HUES64 (cell line): Measurements from ENCODE around the gene APMAP.
"Not testable (repeated sequence)": the region's sequence is repeated elsewhere in the genome, so short reads cannot be mapped to it uniquely, and the experiment has no call there.

ENCODE experiments used
- H3K27ac ChIP-seq: 2 replicates; pipeline ENCODE4 v1.7.0; 2013; ENCODE audit warnings: low read depth, low read length, inconsistent platforms
- H3K27me3 ChIP-seq: 2 replicates; pipeline ENCODE4 v1.6.1; 2013; ENCODE audit warnings: mild to moderate bottlenecking, low read length; ENCODE audit not compliant: insufficient read depth
- H3K36me3 ChIP-seq: 2 replicates; pipeline ENCODE4 v1.6.1; 2013; ENCODE audit warnings: mild to moderate bottlenecking, low read length; ENCODE audit not compliant: insufficient read depth
- H3K4me1 ChIP-seq: 2 replicates; pipeline ENCODE4 v1.6.1; 2013; ENCODE audit warnings: mild to moderate bottlenecking, low read length, moderate library complexity; ENCODE audit not compliant: insufficient read depth
- H3K4me3 ChIP-seq: 2 replicates; pipeline ENCODE4 v1.5.1; 2013; ENCODE audit warnings: mild to moderate bottlenecking, low read length, moderate library complexity
- H3K9ac ChIP-seq: 2 replicates; pipeline ENCODE4 v1.6.1; 2013; ENCODE audit warnings: mild to moderate bottlenecking, low read depth, low read length
- H3K9me3 ChIP-seq: 2 replicates; pipeline ENCODE4 v1.6.1; 2013; ENCODE audit warnings: low read depth, low read length; ENCODE audit not compliant: insufficient read depth
- WGBS: fragments of 150-250, 120-280 bp; methylation state at CpG from one replicate; pipeline ENCODE4 v1.1.7; 2013; ENCODE audit warnings: missing lambda C conversion rate; 5-methylcytosine and 5-hydroxymethylcytosine counted together

Gene APMAP

GRCh38 chr20:24946376-24946775 lies 46.2 kb downstream of the APMAP start:
- not testable (repeated sequence) for H3K9me3 ChIP-seq, H3K9ac ChIP-seq, H3K27ac ChIP-seq, H3K4me3 ChIP-seq, H3K27me3 ChIP-seq, H3K4me1 ChIP-seq, H3K36me3 ChIP-seq
- 85% methylated on average over 1 of the region's 1 CpG for WGBS

GRCh38 chr20:24943731-24944130 lies 48.8 kb downstream of the APMAP start:
- Histone ChIP-seq H3K36me3 (no peaks in the 10 kb centered on the region), H3K27me3 (no peaks in the 10 kb centered on the region), H3K27ac (no peak overlapping the region), H3K4me1 (no peaks in the 10 kb centered on the region), H3K9me3 (peaks cover 16% of the 10 kb centered on the region), H3K9ac (no peak overlapping the region), H3K4me3 (no peak overlapping the region)
- 97% methylated on average over 2 of the region's 3 CpGs for WGBS

GRCh38 chr20:24943196-24943595 lies 49.4 kb downstream of the APMAP start:
- Histone ChIP-seq H3K27me3 (no peaks in the 10 kb centered on the region), H3K36me3 (no peaks in the 10 kb centered on the region), H3K27ac (no peak overlapping the region), H3K4me1 (no peaks in the 10 kb centered on the region), H3K9me3 (peaks cover 16% of the 10 kb centered on the region), H3K9ac (no peak overlapping the region), H3K4me3 (no peak overlapping the region)
- WGBS, result 91% methylated on average over 4 of the region's 4 CpGs

GRCh38 chr20:24942679-24943078 lies 49.9 kb downstream of the APMAP start:
- 93% methylated on average over 6 of the region's 6 CpGs for WGBS
- no peaks in the 10 kb centered on the region for H3K36me3 ChIP-seq
- H3K27me3 ChIP-seq, result no peaks in the 10 kb centered on the region
- no peak overlapping the region for H3K4me3 ChIP-seq
- no peaks in the 10 kb centered on the region for H3K4me1 ChIP-seq
- no peak overlapping the region for H3K9ac ChIP-seq
- H3K27ac ChIP-seq, result no peak overlapping the region
- peaks cover 16% of the 10 kb centered on the region for H3K9me3 ChIP-seq

GRCh38 chr20:24939036-24939435 lies 53.5 kb downstream of the APMAP start:
- WGBS, result 77% methylated on average over 4 of the region's 4 CpGs
- Histone ChIP-seq H3K9ac (no peak overlapping the region), H3K4me1 (no peaks in the 10 kb centered on the region), H3K4me3 (no peak overlapping the region), H3K36me3 (no peaks in the 10 kb centered on the region), H3K9me3 (peaks cover 16% of the 10 kb centered on the region), H3K27ac (no peak overlapping the region), H3K27me3 (no peaks in the 10 kb centered on the region)

- 92% methylated on average over 5 of the region's 5 CpGs for WGBS
- H3K9me3 ChIP-seq, result peaks cover 16% of the 10 kb centered on the region
- no peak overlapping the region for H3K27ac ChIP-seq
- H3K9ac ChIP-seq, result no peak overlapping the region
- no peak overlapping the region for H3K4me3 ChIP-seq
- H3K27me3 ChIP-seq, result no peaks in the 10 kb centered on the region
- H3K36me3 ChIP-seq, result no peaks in the 10 kb centered on the region
- no peaks in the 10 kb centered on the region for H3K4me1 ChIP-seq
These were observed 54.1 kb downstream of the APMAP start for GRCh38 chr20:24938498-24938897.

GRCh38 chr20:24937579-24937978 lies 55.0 kb downstream of the APMAP start:
- WGBS, result 88% methylated on average over 1 of the region's 1 CpG
- Histone ChIP-seq H3K4me1 (no peaks in the 10 kb centered on the region), H3K4me3 (no peak overlapping the region), H3K36me3 (no peaks in the 10 kb centered on the region), H3K27ac (no peak overlapping the region), H3K9ac (no peak overlapping the region), H3K9me3 (peaks cover 16% of the 10 kb centered on the region), H3K27me3 (no peaks in the 10 kb centered on the region)

- no peak overlapping the region for H3K4me3 ChIP-seq
- WGBS, result 84% methylated on average over 7 of the region's 7 CpGs
These were observed 55.8 kb downstream of the APMAP start for GRCh38 chr20:24936526-24937407.

GRCh38 chr20:24935766-24936525 lies 56.6 kb downstream of the APMAP start:
- H3K27me3 ChIP-seq, result no peaks in the 10 kb centered on the region
- no peak overlapping the region for H3K27ac ChIP-seq
- no peak overlapping the region for H3K4me3 ChIP-seq
- no peak overlapping the region for H3K9ac ChIP-seq
- H3K9me3 ChIP-seq, result 0 out of 2 replicates have a peak, but pooled peaks cover 4% of the 10 kb centered on the region
- 78% methylated on average over 4 of the region's 4 CpGs for WGBS
- peaks cover under 1% of the 10 kb centered on the region; the same call in 1 of the 2 replicates for H3K4me1 ChIP-seq
- H3K36me3 ChIP-seq, result no peaks in the 10 kb centered on the region

More at GRCh38 chr20:24936526-24937407, 55.8 kb downstream of the APMAP start:
- Histone ChIP-seq H3K36me3 (no peaks in the 10 kb centered on the region), H3K27me3 (no peaks in the 10 kb centered on the region), H3K4me1 (no peaks in the 10 kb centered on the region), H3K27ac (no peak overlapping the region), H3K9me3 (peaks cover 10% of the 10 kb centered on the region; the same call in 1 of the 2 replicates), H3K9ac (no peak overlapping the region)

- H3K9me3 ChIP-seq, result no peaks in the 10 kb centered on the region
- no peaks in the 10 kb centered on the region for H3K27me3 ChIP-seq
- H3K4me1 ChIP-seq, result peaks cover 8% of the 10 kb centered on the region
- H3K4me3 ChIP-seq, result no peak overlapping the region
- no peaks in the 10 kb centered on the region for H3K36me3 ChIP-seq
- H3K9ac ChIP-seq, result no peak overlapping the region
- WGBS, result 97% methylated on average over 2 of the region's 3 CpGs
- H3K27ac ChIP-seq, result no peak overlapping the region
These were observed 57.4 kb downstream of the APMAP start for GRCh38 chr20:24935140-24935539.

GRCh38 chr20:24934716-24935115 lies 57.8 kb downstream of the APMAP start:
- Histone ChIP-seq H3K36me3 (no peaks in the 10 kb centered on the region), H3K4me3 (no peak overlapping the region), H3K9me3 (no peaks in the 10 kb centered on the region), H3K27ac (no peak overlapping the region), H3K27me3 (no peaks in the 10 kb centered on the region), H3K4me1 (peaks cover 11% of the 10 kb centered on the region), H3K9ac (no peak overlapping the region)
- 78% methylated on average over 3 of the region's 3 CpGs for WGBS
